ENCODE data around the gene IGFBPL1.

Gene IGFBPL1

GRCh38 chr9:38394416-38394815 is 29.8 kb downstream of the IGFBPL1 start:
- no peak overlapping the region for H3K4me3 ChIP-seq (ENCODE audit: low read depth, low read length)
- TF ChIP-seq CTCF (IDR thresholded peaks at IDR 0.05; ENCODE audit: low read depth, low read length), result no peak

GRCh38 chr9:38393128-38393796 is 31.0 kb downstream of the IGFBPL1 start:
- no peak for TF ChIP-seq CTCF (IDR thresholded peaks at IDR 0.05; ENCODE audit: low read depth, low read length)
- peak overlapping the region; percentile 89 for H3K4me3 ChIP-seq (ENCODE audit: low read depth, low read length)

DNA sequence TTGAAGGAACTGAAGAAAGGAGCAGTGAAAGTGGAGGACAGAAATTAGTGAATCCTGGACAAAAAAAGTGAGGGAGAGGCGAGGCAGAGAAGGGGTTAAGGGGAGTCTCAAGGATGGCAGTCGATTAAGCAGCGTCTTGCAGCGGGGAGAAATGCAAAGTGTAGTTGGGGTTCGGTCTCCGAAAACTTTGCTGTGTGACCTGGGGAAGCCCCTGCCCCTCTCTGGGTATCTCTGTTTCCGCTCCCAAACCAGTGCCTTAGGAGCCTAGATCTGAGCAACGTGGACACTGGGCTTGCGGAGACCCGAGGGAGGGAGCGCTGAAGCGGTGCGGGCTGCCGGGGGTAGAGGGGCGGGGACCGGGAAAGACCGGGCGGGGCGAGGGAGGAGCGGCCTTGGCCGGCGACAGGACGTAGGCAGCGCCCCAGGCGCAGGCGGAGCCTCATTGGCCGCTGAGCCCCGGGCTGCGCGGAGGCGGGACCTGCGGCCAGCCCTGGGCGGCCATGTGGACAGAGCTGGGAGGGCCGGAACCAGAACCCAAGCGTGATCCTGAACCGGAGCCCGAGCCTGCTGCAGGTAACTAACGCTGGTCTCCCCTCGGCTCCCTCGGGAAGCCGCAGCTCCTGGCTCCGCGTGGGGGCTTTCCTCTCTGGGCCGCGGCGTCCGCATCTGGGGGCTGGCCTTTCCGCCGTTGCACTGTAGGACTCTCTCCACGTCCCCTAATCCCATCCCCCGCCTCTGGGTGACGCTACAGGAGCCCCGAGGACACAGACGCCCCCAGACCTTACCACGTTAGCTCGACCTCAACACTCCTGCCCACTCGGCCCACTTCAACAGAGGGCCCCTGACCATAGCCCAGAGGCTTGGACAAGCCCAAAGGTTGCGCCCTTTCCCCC is 31.8 kb downstream of the IGFBPL1 start, which contains the start of gene ALDH1B1:
TSS of gene ALDH1B1 (plus strand) at position 468 of the 893 bp plus-strand sequence. CDS start 3,047 bp downstream, outside the sequence.
- peak within 1 kb of the TSS; percentile 89 for H3K4me3 ChIP-seq (ENCODE audit: low read depth, low read length)
- no peak for TF ChIP-seq CTCF (IDR thresholded peaks at IDR 0.05; ENCODE audit: low read depth, low read length)

DNA sequence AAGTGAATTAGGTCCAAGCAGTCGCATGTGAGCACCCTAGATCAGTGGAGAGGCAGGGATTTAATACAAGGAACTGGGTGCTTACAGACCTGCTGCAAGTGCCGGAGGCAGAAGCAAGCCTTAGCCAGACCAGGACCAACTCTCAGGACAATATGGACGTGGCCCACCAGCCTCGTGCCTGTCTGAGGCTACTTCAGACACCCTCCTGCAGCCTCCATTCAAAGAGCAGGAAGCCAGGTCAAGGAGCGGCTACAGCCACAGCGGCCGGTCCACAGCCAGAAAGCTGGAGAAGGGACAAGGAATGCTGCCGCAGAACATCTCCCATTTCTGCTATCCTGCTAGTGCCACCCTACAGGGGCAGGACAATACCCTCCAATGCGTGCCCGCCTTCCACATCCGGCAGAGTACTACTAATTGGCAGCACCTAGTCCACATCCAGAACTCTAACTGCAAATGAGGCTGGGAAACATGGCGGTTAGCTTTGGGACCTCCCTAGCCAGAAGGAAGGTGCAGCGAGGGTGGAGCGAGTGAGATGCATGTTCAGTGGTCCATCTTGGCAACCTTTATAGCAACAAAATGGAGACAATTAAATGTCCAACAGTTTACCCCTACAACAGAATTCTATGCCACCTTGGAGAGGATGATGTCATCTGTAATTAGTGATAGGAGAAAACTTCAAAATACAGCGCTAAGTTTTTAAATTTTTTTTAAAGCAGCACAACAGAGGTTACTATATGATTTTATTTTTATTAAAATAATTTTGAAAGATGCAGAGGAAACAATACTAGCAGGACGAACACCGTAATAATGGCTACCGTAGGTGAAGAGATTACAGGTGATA is 32.8 kb downstream of the IGFBPL1 start:
- peak overlapping the region; percentile 89; the same call in 1 of the 2 replicates for H3K4me3 ChIP-seq (ENCODE audit: low read depth, low read length)
- no peak for TF ChIP-seq CTCF (IDR thresholded peaks at IDR 0.05; ENCODE audit: low read depth, low read length)

DNA sequence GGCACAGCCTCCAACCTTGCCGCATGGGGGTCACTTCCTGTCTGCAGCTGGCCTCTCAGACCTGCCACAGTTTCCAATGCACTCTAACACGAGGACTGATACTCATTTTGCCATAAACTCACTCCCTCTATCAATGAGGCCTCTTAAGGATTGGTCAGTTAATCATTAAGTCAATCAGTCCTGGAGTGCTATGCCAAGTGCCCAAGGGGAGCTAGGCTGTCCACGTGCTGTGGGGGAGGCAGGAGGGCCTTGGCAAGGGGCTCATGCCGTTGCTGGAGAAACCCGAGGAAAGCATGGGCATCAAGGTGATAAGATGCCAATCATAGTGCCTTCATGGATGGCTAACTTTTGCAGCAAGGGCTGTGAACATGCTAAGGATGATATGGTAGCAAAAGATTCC is 33.4 kb downstream of the IGFBPL1 start:
- no peak for TF ChIP-seq CTCF (IDR thresholded peaks at IDR 0.05; ENCODE audit: low read depth, low read length)
- H3K4me3 ChIP-seq (ENCODE audit: low read depth, low read length), result no peak overlapping the region

- H3K4me3 ChIP-seq (ENCODE audit: low read depth, low read length), result no peak overlapping the region
- TF ChIP-seq CTCF (IDR thresholded peaks at IDR 0.05; ENCODE audit: low read depth, low read length), result no peak
These were observed 33.8 kb downstream of the IGFBPL1 start for GRCh38 chr9:38390442-38390841.

Data from WI38 (cell line).